NCI-H128 (cell line): Measurements from ENCODE around the gene FCHSD2.

Source experiments
- DNase-seq: peaks from one replicate; lab custom pipeline; 2025; ENCODE audit not compliant: unreplicated experiment; lab: John Stamatoyannopoulos, UW

FCHSD2 gene

DNA sequence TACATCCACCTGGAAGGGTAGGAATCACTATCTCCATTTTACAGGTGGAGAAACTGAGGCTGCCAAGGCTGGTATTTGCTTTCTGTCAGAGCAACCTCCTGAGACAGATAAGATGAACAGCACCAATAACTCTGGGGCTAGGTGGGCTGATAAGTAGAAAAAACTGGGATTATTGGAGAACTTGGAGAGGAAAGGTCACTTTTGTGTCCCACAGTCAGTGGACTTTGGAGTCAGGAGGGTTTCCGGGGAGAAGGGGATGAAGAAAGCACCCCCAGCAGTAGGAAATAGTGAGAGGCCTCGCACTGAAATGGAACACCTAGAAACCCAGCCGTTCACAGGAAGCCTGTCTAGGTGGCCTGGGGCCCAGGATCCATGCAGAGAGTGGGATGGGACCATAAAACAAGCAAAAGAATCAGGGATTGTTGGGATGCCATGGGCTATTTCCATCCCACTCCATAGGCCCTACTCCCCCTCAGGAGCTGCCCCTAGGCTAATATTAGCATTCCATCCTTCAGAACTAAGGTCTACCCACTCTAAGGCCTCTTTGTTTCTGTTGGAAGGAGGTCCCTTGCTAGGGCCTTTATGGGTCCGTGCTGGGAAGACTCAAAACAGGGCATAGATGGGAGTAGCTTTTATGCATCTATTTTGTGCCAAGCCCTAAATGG is 31.0 kb upstream of the FCHSD2 start:
- DNase-seq, result no peak

DNA sequence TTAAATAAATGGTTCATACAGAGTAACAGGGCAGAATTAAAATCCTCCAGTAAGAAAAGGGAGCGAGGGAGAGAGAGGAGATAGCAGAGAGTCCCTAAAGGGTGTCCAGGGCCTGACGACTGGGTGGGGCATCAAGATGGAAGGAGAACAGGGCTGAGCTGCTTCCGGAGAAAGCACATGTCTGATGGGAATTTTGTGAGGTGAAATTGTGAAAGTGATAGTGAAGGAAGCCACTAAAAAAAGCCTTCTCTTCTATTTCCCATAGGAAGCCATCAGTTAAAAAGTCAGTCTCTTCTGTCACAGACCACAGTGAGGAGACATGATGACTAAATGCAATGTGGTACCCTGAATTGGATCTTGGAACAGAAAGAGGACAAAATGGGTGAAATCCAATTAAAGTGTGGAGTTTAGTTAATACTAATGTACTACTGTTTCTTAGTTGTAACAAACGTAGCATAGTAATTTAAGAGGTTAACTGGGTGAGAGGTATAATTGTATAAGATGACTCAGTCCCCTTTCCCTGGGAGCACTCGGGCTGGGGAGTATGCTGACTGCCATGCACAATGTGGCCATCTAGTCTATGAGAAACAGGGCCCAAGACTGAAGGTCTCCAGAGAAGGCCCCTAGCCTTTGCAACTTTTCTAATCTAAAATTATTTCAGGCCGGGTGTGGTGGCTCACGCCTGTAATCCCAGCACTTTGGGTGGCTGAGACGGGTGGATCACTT is 29.5 kb upstream of the FCHSD2 start:
- DNase-seq, result no peak

DNA sequence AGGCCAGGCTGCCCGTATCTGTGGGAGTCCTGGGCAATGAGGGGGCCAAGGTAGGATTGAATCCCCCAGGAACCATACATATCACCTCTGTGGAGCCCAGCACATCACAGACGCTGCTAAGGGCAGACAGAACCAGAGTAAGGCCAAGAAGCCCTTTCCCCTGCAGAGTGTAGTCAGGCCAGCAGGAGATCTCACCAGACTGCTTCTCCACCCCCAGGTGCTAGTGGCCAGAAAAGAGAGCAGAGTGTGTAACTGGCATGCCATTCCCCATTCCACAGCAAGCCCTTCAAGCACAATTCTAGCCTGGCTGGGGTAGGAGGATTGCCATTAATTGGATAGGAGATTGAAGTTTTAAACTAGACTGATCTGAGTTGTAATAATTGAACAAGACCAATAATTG is 28.0 kb upstream of the FCHSD2 start:
- DNase-seq, result no peak

DNA sequence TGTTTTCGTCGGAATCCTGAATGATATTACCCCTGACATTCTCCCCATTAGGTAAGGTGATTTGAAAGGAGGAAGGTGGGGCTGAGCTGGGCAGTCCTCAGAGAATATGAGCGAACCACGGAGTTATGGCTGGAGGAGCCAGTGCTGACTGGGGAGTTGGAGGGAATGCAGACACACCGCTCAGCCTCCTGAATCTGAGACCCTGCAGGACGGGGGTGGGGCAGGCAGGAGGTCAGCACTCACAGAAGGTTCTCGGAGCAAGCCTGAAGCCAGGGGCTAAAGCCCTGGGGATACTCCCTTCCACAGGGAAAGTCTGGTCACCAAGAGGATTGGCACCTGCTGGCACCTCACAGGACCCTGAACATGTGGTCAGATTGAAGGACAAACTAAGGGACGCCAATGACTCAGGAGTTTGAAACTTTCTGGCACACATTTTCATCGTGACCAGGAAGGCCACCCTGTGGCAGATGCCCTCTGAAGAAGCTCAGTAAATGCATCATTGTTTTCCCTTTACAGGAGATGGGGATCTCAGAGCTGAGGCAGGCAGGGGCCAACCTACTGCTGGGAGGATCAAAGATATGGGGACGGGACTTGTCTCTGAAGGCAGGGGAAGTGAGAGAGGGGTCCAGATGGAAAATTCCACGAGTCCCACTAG is 26.9 kb upstream of the FCHSD2 start:
- no peak for DNase-seq

DNA sequence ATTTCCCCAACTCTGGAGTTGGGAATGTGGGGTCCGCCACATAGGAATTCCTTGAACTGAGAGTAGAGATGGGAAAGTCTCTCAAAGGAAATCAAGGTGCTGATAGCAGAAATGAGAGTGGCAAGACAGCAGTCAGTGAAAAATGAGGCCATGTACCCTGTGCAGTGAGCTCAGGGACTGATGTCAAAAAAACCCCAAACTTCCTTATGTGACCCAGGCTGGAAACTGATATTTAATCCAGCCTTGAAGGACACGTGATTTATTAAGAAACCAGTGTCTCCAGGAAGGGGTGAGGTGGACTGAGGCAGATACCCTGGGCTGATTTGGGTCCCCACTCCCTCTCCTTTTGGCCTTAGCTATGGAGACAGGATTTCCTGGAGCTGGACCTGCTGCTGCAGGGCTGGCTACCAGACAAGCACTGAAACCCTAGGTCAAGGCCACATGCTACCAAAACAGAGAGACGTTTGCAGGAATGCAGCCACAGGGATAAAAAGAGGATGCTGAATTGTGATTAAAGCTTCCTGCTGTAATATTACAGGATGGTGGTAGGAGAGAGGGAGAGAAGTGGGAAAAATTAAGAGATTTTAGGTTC is 25.3 kb upstream of the FCHSD2 start:
- no peak for DNase-seq

DNA sequence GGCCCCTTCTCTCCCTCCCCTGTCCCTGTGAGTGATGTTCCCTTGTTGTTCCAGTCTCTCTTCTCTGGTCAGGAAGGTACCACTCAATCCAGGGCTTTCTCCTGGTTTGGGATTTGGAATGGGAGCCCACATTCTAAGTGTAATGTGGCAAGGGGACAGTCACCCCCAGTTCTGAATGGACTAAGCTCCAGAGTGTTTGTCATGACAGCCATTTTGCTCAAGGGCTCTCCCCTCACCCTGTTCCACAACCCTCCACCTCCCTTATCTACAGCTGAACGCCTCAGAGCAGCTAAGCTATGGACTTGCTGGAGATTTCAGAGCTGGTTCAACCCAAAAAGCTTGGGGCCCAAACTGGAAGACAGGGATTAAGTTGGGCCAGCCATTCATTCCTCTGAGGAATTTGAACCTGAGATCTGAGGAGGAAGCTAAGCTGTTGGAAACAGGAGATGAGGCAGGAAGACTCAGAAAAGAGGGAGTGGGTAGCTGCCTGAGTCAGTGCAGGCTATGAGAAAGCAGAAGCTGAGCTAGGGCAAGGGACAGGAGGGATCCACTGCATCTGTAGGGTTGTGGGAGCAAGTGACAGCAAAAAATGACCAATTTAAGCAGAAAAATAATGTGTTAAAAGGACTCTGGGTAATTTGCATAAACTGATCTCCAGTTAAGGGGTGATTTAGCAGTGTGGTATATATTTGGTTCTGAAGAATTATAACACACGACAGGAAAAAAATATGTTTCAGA is 22.9 kb upstream of the FCHSD2 start:
- DNase-seq, result no peak

DNA sequence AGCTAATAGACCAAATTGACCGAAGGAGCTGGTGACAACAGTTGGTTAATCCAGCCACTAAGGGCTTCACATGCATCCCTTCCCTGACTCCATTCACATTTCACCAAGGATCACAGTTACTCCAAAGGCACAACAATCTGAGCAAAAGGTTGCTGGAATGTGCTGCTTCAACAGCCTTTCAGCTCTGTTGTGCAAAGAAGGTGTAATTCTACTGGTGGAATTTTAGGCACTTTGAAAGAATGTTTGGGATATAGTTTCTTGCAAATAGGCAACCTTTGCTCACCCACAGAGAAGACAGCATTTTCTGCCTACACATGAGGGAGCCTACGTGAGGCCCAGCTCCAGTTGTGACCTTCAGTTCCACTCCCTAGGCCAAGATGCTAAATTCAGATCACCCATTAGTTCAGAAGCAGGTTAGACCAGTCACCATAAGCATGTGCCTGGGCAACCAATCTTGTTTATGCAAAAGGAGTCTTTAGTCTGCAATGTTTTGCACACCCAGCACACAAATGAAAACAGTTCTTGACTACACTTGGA is 21.6 kb upstream of the FCHSD2 start:
- DNase-seq, result no peak

DNA sequence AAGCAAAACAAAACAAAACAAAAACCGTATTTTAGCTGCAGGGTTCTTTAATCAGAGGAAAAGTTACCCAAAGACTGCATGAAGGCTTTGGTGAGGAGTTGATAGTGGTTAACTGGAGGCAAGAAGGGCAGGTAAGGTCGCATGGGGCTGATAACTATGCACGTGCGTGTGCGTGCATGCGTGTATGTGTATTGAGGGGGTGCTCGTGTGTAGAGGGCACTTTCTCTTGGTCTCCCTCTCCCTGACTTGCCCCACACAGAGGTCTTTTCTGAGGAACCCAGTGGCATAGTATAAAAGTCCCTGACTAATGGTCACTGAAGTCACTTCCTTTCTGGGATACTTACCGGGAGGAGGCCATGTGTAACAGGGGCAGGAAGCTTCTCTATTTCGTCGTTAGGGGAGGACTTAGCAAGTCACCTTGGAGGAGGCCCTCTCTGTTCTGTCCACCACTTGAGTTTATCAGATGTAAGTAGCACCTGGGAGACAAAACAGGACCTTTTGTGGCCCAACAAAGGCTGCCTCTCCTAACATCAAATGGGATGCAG is 20.1 kb upstream of the FCHSD2 start:
- DNase-seq, result no peak

DNA sequence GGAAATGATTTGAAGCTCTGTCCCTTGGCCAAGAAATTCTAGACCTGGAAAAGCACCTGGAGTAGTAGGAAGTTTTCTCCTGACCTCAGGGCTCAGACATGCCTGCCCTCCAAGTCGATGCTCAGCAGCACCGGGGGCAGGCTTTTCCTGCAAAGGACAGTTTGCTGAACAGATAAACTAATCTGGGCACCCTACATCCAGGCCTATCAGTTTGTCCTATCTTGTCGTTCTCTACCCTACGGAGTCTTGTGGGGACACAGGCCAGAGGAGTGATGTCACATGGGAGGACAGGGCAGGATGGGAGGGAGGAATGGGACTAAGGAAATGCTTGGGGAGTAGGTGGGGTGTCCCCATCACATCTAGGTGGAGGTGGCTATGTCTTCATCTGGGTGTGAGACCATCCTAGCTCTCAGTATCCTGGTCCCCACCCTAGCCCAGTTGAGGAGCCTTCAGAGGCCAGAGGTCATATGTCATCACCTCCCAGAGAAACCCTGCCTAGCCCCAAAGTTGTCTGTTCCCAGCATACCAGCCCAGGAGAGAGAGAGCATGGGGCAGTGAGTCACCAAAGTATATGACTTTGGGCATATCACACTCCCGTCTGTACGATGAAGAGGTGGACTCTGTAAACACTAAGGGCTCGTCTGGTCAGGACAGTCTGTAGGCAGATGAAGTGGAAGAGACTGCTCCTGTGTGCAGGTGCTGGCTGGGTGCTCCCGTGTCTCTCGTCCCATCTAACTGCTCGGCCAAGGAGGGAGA is 18.1 kb upstream of the FCHSD2 start:
- DNase-seq, result no peak

DNA sequence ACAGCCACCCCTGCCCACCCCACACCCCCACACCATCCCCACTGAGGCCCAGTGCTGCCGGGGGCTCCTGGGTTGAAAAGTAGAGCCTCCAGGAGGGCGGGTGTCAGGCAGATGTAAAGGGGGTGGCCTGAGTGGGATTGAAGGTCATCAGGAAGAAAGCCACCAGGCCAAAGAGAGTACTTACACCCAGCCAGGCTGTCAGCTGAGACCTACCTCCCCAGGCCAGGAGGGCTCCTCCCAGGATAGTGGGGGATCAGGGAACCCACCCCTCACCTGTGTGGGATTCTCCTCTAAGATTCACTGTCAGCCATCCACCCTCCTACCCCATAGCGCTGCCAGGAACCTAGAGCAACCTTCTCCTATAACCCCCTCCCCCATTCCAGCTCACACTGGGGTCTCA is 17.2 kb upstream of the FCHSD2 start:
- DNase-seq, result no peak

DNA sequence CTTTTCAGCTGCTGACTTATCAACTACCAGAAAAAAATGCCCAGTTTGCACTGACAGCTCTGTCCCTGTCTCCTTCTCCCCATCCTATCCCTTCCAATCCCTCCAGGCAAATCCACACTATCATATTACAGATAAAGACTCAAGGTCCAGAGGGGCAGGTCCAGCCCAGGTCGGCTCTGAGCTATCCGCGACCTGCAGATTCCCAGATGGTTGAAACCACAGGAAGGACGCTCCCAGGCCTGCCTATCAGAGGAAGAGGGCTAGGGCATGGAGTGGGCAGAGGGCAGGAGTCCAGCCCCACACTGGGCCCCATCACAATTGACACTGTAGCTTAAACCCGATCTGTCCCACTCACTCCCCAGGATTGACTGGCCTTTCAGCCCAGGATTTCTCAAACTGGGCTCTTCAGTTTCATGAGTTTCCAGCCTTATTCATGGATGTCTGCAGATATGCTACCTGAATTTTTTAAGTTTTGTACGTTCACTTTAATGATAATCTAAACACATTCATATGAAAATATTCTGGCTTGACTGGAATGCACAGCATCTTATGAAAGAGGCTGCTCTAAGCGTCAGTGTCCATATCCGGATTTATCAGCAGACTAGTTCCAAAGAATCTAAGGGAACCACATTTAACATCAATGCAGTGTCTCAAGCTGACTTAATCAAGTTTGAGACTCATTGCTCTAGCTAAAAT is 16.4 kb upstream of the FCHSD2 start:
- DNase-seq, result no peak

DNA sequence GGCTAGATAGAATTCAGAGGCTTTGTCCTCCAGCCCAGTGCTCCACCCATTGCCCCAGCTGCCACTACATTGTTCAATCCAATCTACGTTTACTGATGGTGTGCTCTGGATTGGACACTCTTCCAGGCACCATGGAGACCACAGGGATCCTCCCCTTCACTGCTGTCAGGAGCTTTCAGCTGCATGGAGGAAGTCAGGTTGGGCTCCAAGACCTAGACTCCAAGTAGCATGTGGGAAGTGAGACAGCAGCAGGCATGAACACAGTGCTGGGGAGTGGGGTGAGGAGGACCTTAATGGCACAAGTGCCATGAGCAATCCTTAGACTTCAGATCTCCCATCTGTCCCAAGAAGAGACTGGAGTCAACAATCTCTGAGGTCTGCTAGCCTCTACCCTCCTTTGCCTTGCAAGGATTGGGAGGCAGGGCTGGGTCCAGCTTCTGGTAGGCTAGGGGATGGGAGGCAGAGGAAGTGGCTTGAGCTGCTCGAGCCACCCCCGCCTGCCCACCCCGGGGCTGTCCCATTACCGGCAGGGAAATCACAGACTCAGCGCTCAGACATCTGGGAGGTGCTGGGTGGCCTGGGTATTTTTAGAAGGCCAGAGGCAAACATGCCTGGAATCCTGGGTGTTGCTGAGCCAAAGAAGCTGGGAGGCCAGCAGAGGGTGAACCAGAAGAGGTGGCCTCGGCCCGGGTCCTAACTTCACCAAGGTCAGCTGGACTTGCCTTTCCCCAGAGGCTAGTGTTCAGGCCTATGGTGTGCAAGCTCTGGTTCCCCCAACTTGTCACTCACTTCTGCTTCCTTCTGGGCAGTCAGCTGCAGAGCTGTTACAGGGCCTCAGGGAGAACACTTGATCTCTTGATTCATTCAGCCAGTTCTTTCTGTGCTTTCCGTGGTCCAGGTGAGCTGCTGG is 15.2 kb upstream of the FCHSD2 start:
- no peak for DNase-seq

DNA sequence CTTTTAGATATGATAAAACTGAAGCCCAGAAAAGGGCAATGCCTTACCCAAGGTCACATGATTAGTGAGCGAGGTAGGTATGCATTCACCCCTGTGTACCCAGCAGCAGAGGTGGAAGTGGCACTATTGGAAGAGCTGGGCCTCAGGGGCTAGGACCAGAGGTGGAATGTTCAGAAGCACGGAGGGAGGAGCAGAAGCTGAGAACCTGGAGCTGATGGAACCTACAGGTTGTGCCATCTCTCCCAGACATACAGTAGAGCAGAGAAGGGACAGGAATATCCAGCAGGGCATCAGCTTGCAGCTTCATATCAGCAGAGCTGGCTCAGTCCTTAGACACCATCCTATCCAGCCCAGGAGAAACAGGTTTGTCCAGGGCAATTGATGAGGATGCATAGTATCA is 14.6 kb upstream of the FCHSD2 start:
- DNase-seq, result no peak

DNA sequence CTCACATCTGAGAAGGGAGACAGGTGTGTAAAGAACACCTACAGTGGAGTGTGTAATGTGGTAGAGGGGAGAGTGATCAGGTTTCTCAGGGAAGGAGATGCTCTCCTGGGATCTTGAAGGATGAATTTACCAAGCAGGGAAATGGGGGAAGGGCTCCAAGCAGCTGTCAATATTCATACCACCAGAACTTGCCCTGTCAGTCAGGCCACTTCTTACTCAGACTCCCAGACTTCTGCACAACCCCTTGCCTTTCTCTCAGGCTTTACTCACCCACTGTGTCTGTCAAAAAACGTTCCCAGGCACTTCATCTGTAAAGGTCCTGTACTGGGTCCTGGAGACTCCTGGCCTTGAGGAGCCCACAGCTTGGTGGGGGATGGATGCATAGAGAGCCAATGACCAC is 14.0 kb upstream of the FCHSD2 start:
- no peak for DNase-seq

DNA sequence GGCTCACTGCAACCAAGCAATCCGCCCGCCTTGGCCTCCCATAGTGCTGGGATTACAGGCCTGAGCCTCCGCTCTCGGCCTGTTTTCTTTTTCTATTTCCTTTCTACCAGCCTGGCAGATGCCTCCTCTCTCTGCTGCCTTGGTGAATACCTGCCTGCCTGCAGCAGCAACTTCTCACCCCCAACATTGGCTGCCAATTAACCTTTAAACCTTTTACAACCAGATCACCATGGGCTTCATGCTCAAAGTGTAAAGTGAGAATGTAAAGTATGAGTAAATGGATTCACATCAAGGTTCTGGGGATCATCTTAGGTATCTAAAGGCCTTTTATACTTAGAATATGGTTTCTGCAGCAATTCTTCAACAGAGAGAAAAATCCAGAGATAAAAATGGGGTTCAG is 13.0 kb upstream of the FCHSD2 start:
- DNase-seq, result no peak

DNA sequence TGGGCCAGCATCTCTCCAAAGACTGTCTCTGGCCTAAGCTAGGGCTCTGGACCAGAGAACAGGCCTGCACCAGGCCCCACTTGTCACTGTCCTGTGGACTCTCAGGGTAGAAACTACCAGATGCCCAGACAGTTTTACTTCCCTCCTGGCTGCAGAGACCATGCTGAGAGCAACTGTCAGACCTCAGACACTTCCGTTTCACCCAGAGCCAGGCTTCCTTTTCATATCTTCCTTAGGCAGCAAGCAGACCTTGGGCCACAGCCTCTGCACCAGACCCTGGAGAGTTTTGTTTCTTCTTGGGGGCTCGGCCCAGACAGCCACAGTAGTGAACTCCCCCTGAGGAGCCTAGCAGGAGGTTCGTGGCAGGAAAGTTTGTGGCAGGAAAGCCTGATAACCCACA is 12.1 kb upstream of the FCHSD2 start:
- no peak for DNase-seq

DNA sequence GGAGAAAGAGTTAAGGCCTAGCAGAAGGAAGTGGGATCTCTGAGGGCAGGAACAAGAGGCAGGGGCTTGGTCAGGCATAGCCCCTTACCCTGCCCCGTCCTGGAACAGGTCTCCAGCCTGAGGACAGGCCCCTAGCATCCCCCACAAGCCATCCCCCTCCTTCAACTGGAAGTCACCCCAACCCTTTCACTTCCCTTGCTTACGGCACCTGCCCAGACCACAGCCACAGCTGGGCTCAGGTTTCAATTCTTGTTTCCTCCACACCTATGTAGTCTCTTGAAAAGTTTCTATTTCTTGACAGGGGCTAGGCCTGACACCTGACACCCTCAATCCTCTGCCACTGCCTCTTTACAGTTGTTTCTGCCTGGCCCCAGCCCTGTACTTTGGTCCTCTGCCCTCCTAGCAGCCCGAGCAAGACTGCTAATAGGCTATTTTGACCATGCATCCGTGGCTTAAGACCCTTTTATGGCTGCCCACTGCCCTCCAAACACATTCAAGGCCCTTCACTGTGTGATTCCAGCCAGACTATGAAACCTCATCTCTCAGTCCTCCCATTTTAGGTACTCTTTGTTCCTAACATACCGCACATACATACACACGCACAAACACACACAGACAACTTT is 10.9 kb upstream of the FCHSD2 start:
- no peak for DNase-seq
